Testis (tissue), 3 donors: ENCODE results near the gene CROCC2. TPM values are rescaled to one million over a fixed set of nuclear protein-coding genes. Genes with fewer than 3 reads are reported as not detected.

Source experiments
- DNase-seq: peaks from one replicate; pipeline ENCODE4 v3.0.0-alpha.2; 2019
- H3K27ac ChIP-seq, 2 donors: fragments of 200-600 bp; sonication (generic); one replicate each; pipeline ENCODE4 v1.5.1; 2019
- H3K27me3 ChIP-seq: fragments of 200-600 bp; sonication (generic); one replicate; pipeline ENCODE4 v1.5.1; 2019
- H3K36me3 ChIP-seq: fragments of 200-600 bp; sonication (generic); one replicate; pipeline ENCODE4 v1.5.1; 2017; ENCODE audit warnings: low read depth; ENCODE audit errors: missing control alignments
- H3K4me1 ChIP-seq: fragments of 200-600 bp; sonication (generic); one replicate; pipeline ENCODE4 v1.5.1; 2019
- H3K4me3 ChIP-seq, 2 donors: fragments of 200-600 bp; sonication (generic); one replicate each; pipeline ENCODE4 v1.5.1; 2017 to 2019
- H3K9me3 ChIP-seq: fragments of 200-600 bp; sonication (generic); one replicate; pipeline ENCODE4 v1.5.1; 2017
- CTCF ChIP-seq, 3 experiments: fragments of 450-650 bp in 2 of 3; fragments of 200-600 bp in 1 of 3; sonication (generic) in 1 of 3; IDR thresholded peaks; one replicate each; pipeline ENCODE4 v1.5.1; 2016 to 2019; ENCODE audit warnings: antibody characterized with exemption in 3 of 3, mild to moderate bottlenecking in 2 of 3, moderate library complexity in 1 of 3
- POLR2A ChIP-seq: fragments of 450-650 bp; IDR thresholded peaks from one replicate; pipeline ENCODE4 v1.6.1; 2017; ENCODE audit warnings: antibody characterized with exemption, mild to moderate bottlenecking, moderate library complexity
- WGBS, 2 donors: methylation state at CpG; one replicate each; pipeline ENCODE4 v1.1.5; 2018; 5-methylcytosine and 5-hydroxymethylcytosine counted together
- intact Hi-C: fragments of 100-400 bp; cut with DNase I; formaldehyde crosslinking; loops from one replicate; pipeline ENCODE4 v1.15.1; 2023; ENCODE audit warnings: low total_unique reads
- polyA plus RNA-seq: library from polyadenylated mRNA; stranded (reverse); fragments of 350-450 nt; fragmentation: Illumina TruSeq; extraction: RNeasy Lipid Tissue Mini Kit (QIAGEN cat#74804); gene quantifications from one replicate; pipeline ENCODE4 v1.2.3, GENCODE V29; 2014; ENCODE audit warnings: low read depth, low replicate concordance; ENCODE audit not compliant: insufficient read depth
- total RNA-seq, 2 donors: library from RNA; depleted of rRNA; stranded (reverse); fragments of >200 nt; gene quantifications; one replicate each; pipeline ENCODE4 v1.2.3, GENCODE V29; 2016

CROCC2 gene
- total and polyA plus RNA-seq, 3 donors from 2014 or later = 0.43 to 0.55 (median 0.51) TPM

- H3K27ac ChIP-seq = no peak overlapping the region
- 73 to 84% methylated on average over 7 of the region's 7 CpGs for WGBS, 2 donors
- intact Hi-C loops = no loop called here
Measured at GRCh38 chr2:240876035-240876474, 30.1 kb upstream of the CROCC2 start.

GRCh38 chr2:240876475-240877251 lies 29.5 kb upstream of the CROCC2 start:
- Histone ChIP-seq H3K36me3 (no peaks in the 10 kb centered on the region), H3K4me3 (no peak overlapping the region), H3K4me1 (peaks cover 10% of the 10 kb centered on the region), H3K9me3 (no peaks in the 10 kb centered on the region), H3K27ac (no peak overlapping the region), H3K27me3 (no peaks in the 10 kb centered on the region)
- TF ChIP-seq CTCF (IDR thresholded peaks at IDR 0.05) = no peak
- no peak for TF ChIP-seq POLR2A
- no peak for DNase-seq
- intact Hi-C loops = no loop called here
- WGBS, 2 donors = 86 to 87% methylated on average over 17 to 18 of the region's 18 CpGs

More at GRCh38 chr2:240876035-240876474, 30.1 kb upstream of the CROCC2 start:
- Histone ChIP-seq H3K9me3 (no peaks in the 10 kb centered on the region), H3K4me1 (peaks cover 10% of the 10 kb centered on the region), H3K27me3 (no peaks in the 10 kb centered on the region), H3K4me3 (no peak overlapping the region), H3K36me3 (no peaks in the 10 kb centered on the region)
- no peak for DNase-seq
- TF ChIP-seq POLR2A (no peak), CTCF (IDR thresholded peaks at IDR 0.05) (no peak)

GRCh38 chr2:240877460-240878340 lies 28.4 kb upstream of the CROCC2 start:
- Histone ChIP-seq H3K36me3 (no peaks in the 10 kb centered on the region), H3K9me3 (no peaks in the 10 kb centered on the region), H3K27me3 (no peaks in the 10 kb centered on the region), H3K27ac (no peak overlapping the region), H3K4me3 (no peak overlapping the region), H3K4me1 (peaks cover 10% of the 10 kb centered on the region)
- DNase-seq = no peak
- TF ChIP-seq CTCF (IDR thresholded peaks at IDR 0.05) (no peak), POLR2A (no peak)
- intact Hi-C loops = no loop called here
- 92 to 97% methylated on average over 5 to 39 of the region's 40 CpGs for WGBS, 2 donors

- intact Hi-C loops = no loop called here
- H3K9me3 ChIP-seq = no peaks in the 10 kb centered on the region
- H3K27ac ChIP-seq = no peak overlapping the region
- no peaks in the 10 kb centered on the region for H3K27me3 ChIP-seq
- no peaks in the 10 kb centered on the region for H3K36me3 ChIP-seq
- no peak overlapping the region for H3K4me3 ChIP-seq
- H3K4me1 ChIP-seq = peaks cover 10% of the 10 kb centered on the region
- DNase-seq = no peak
- no peak for TF ChIP-seq POLR2A
- TF ChIP-seq CTCF (IDR thresholded peaks at IDR 0.05) = no peak
- 91 to 100% methylated on average over 2 to 17 of the region's 18 CpGs for WGBS, 2 donors
Measured at GRCh38 chr2:240878341-240878936, 27.7 kb upstream of the CROCC2 start.
